ENCODE data around the gene ANO4.

The ANO4 gene

GRCh38 chr12:100995771-100996170, 201.2 kb downstream of the ANO4 start:
- no peak for DNase-seq

DNA sequence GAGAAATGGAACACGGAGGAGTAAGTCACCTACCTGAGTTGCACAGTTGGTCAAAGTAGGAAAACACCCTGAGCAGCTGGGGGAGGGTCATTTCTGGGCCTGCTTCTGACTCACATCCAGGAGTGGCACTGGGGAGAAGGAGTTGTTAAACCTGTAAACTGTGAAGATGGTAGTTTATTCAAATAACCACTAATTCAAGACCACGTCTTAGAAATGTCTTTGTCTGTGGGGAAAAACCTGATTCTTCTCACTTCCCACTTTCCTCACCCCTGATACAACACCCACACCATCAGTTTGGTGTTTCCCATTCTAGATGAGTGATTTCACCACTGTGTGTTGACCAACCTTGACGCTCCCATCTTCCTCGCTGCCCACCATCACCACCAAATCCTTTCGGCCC, 207.1 kb downstream of the ANO4 start:
- no peak for DNase-seq

GRCh38 chr12:101002696-101003419, 208.3 kb downstream of the ANO4 start:
- peak; percentile 16 for DNase-seq

DNA sequence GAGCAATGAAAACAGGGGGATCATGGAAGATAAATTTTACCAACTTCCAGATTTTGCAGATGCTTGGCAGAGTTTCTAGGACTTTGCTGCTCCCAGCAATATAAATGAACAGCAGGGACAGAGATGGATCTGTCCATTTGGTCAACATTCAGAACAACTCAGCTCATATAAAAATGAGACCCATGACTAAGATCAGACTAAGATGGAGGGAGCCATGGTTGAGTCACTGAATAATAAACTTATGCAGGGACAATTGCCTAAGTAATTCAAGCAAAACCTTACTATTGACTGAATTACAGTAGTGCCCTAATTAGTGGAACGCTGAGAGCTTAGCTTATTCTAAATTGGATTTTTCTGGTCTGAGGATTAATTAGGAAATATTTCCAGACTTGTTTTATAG, 210.3 kb downstream of the ANO4 start:
- DNase-seq = no peak

DNA sequence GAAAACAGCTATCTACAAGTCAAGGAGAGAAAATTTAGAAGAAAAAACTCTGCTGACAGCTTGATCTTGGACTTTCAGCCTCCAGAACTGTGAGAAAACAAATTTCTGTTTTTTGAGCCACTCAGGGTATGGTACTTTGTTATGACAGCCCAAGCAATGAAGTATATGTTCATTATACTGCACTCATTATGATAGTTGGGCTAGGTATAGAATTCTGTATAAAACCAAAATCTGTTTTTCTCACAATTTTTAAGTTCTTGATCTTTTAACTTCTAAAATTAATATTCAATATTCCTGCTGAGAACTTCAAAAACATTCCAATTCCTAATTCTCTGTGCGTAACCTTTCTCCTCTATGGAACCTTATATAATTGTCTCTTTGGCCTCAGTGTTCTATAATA, 214.7 kb downstream of the ANO4 start:
- DNase-seq = no peak

DNA sequence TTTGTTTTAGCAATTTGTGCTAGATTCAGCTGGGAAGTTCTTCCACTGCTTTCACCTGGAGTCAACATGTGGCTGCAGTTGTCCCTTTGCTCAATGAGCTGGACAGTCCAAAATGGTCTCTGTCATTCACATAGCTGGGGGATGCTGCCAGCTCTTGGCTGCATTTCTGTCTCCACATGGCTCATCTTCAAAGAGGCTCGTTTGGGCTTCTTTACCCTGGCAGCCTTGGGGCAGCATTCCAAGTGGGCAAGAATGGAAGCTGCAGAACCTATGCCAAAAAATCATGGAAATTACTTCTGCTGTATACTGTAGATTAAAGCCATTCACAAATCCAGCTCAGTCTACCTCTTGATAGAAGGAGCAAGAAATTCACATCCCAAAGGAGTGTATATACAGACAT, 216.3 kb downstream of the ANO4 start:
- no peak for DNase-seq

GRCh38 chr12:101013993-101014392, 219.4 kb downstream of the ANO4 start:
- peak; percentile 76 for DNase-seq

DNA sequence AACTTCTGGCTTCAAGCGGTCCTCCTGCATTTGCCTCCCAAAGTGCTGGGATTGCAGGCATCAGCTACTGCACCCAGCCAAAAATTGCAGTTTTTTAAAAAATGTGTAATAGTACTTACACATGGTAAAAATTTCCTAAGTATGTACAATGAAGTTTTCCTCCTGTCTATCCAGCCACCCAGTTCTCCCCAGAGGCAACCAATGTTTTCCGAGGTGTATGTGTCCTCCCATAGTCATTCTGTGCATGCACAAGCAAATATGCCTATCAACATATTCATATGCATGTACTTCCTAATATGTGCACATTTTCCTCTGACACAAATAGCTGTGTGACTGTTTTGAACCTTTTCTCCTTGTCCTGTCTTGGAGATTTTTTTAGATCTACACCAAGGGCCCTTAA, 220.5 kb downstream of the ANO4 start:
- no peak for DNase-seq

- DNase-seq = no peak
Observed at GRCh38 chr12:101018540-101018939, 224.0 kb downstream of the ANO4 start.

- no peak for DNase-seq
Observed at GRCh38 chr12:101019201-101019600, 224.6 kb downstream of the ANO4 start.

GRCh38 chr12:101019667-101020066, 225.1 kb downstream of the ANO4 start:
- DNase-seq = no peak

GRCh38 chr12:101021442-101021841, 226.9 kb downstream of the ANO4 start:
- DNase-seq = no peak

DNA sequence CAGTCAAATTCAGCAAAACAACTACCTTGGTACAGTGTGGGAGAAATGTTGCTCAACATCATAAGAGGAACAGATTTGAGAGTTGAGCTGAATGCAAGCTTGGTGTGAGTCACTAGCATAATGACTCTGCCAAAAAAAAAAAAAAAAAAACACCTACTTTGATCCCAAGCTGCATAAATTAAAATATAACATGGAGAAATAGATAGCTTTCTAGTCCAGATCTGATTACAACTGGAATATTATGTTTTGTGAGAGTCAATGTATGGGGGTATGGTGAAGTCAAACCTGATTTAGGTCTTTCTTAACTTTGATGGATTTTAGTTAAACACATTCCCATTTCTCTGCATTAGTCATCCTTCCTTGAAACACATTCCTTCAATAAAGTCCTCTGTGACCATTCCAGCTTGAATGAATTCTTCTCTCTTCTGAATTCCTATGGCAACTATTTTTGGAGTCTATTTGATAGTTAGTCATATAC, 227.4 kb downstream of the ANO4 start:
- no peak for DNase-seq

GRCh38 chr12:101027200-101027599, 232.6 kb downstream of the ANO4 start:
- DNase-seq = no peak

DNA sequence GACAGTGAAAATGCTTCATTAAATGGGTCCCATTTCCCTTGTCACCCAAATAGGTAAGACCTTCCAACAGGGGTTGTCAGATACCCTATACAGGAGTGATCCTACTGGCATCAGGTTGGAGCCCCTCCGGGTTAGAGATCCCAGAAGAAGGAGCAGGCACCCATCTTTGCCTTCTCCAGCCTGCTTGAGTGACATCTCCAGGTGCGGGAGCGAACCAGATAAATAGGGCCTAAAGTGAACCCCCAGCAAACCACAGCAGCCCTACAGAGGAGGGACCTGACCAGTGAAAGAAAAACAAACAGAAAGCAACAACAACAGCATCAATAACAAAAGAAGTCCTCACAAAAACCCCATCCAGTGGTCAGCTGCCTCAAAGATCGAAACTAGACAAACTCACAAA, 233.2 kb downstream of the ANO4 start:
- DNase-seq = no peak

- no peak for DNase-seq
Observed at GRCh38 chr12:101038289-101038871, 243.8 kb downstream of the ANO4 start.

- no peak for DNase-seq
Observed at GRCh38 chr12:101039848-101040531, 245.4 kb downstream of the ANO4 start.

- peak; percentile 41 for DNase-seq
Observed at GRCh38 chr12:101040936-101041335, 246.4 kb downstream of the ANO4 start.

DNA sequence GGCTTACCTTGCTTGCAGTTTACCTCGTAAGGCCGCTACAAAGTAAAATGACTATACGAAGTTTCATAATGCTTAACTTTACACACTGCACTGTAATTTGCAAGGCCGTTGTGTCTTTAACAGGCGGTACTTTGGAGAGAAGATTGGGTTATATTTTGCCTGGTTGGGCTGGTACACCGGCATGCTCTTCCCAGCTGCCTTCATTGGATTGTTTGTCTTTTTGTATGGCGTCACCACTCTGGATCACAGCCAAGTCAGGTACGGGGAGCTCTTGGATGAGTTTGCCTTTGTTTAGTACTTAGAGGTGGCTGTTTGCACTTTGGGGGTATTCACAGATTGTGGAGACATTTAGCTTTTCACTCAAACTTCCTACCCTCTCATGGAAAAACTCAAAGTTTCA, 247.6 kb downstream of the ANO4 start:
- DNase-seq = peak; percentile 61

GRCh38 chr12:101044512-101045059, 250.0 kb downstream of the ANO4 start:
- DNase-seq = no peak

DNA sequence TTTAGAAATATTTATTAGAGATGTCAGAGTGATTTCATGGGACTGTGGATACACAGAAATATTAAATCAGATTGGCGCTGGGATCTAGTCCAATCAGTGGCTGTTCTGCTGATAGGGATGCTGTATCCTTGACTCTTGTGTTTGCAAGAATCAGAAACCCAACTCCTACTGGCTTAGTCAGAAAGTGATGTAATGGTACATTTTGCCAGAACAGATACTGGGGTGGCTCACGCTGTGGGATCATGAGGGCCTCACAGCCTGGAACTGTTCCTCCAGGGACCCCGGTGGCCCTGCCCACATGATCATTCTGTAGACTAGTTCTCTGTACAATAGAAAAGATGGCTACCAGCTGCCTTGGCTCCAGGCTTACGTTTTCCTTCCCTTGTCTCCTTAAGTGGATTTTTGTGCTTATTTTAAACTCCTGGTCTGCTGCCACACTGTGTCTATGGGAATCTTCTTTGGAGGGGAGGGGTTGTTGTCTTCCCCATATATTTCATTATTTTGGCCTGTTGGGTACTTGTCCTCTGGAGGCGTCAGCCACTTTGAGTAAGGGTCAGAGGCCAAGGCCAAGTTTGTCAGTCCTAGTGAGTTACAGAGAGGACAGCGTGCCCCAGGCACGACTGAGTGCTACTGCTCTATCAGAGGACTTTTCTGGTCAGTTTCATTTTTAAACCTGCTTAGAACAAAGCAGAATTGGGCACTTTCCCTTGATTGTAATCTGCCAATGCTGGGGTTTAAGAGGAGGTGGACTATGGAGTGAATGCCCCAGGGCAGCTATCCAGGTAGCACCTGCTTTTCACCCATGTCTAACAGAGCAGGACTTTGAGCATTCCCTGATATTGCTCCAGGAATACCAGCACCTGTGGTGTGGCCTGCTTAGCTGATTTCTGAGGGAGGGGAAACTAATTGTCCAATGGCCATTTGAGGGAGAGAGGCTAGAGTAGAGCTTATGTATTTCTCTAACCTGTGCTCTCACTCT, 251.2 kb downstream of the ANO4 start:
- no peak for DNase-seq

GRCh38 chr12:101047652-101048051, 253.1 kb downstream of the ANO4 start:
- DNase-seq = no peak

DNA sequence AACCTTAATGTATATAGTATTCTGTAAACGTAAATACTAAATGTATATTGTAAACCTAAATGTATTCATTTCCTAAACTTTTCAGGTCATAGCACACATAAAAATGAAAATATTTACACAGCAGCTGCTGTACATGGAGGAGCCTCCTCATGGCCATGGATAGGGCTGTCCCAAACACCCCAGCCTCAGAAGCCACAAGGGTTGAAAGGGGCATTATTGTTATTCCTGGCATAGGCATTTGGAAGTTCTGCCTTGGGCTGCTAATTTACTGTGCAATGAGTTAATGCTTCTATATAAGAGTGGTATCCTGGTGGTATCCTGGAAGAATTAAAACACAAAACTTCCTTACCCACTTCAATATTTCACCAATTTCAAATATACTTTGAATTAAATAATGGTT, 256.1 kb downstream of the ANO4 start:
- DNase-seq = no peak

Measured in NCI-H69 (cell line).